Panc1 (cell line): ENCODE measurements around the gene MEIS1. TPM values are rescaled to one million over a fixed set of nuclear protein-coding genes. Genes with fewer than 3 reads are reported as not detected.

Experiments
- ATAC-seq: fragments of 200-7000 bp; cut with Tn5 transposase; 2 replicates; pipeline ENCODE4 v1.9.1; 2020; ENCODE audit warnings: mild to moderate bottlenecking, moderate library complexity
- BruUV-seq: library from RNA; stranded (reverse); fragments of 400-500 nt; replicated peaks from 2 replicates; lab custom pipeline; 2021; lab: Mats Ljungman, UMichigan
- CTCF ChIA-PET: fragments of 300-600 bp; sonication (Branson Sonifier 250); formaldehyde crosslinking; loops from one replicate; lab custom pipeline; 2022; ENCODE audit warnings: antibody characterized with exemption; lab: Charles Lee
- POLR2A ChIA-PET: fragments of 300-600 bp; sonication (Branson Sonifier 250); formaldehyde crosslinking; loops from one replicate; lab custom pipeline; 2022; ENCODE audit warnings: antibody characterized with exemption; lab: Charles Lee
- DNase-seq: peaks from one replicate; pipeline ENCODE4 v3.0.0-alpha.2; 2010; ENCODE audit warnings: low read depth, low spot score
- H3K27ac ChIP-seq: 2 replicates; pipeline ENCODE4 v1.5.1; 2011; ENCODE audit warnings: mild to moderate bottlenecking, low read length, inconsistent platforms
- H3K27me3 ChIP-seq: fragments of 200-500 bp; sonication (Bioruptor generic); 2 replicates; pipeline ENCODE4 v1.6.0; 2014; ENCODE audit warnings: low read length, inconsistent platforms; ENCODE audit not compliant: control insufficient read depth, insufficient read depth
- H3K36me3 ChIP-seq: fragments of 200-500 bp; sonication (Bioruptor generic); 2 replicates; pipeline ENCODE4 v1.5.1; 2014; ENCODE audit warnings: inconsistent platforms, mild to moderate bottlenecking, low read length, moderate library complexity; ENCODE audit not compliant: control insufficient read depth, insufficient read depth
- H3K4me1 ChIP-seq: 2 replicates; pipeline ENCODE4 v1.5.1; 2011; ENCODE audit warnings: inconsistent platforms, mild to moderate bottlenecking, low read length, moderate library complexity; ENCODE audit not compliant: control insufficient read depth, insufficient read depth
- H3K4me3 ChIP-seq, 2 experiments: 2 replicates each; pipeline ENCODE4 v1.5.1; 2011 to 2012; ENCODE audit warnings: low read depth in 2 of 2, low read length in 2 of 2, mild to moderate bottlenecking in 2 of 2, inconsistent platforms in 1 of 2, moderate library complexity in 1 of 2
- H3K9me3 ChIP-seq: fragments of 200-500 bp; sonication (Bioruptor generic); 2 replicates; pipeline ENCODE4 v1.5.1; 2014; ENCODE audit warnings: low read depth, mild to moderate bottlenecking, inconsistent platforms, low read length, moderate library complexity; ENCODE audit not compliant: control insufficient read depth, insufficient read depth
- POLR2AphosphoS5 ChIP-seq: IDR thresholded peaks from 2 replicates; pipeline ENCODE4 v1.6.1; 2012; ENCODE audit warnings: mild to moderate bottlenecking, low read depth, low read length, moderate library complexity
- REST ChIP-seq, 2 experiments: IDR thresholded peaks; 2 replicates each; pipeline ENCODE4 v1.6.1; 2011 to 2012; ENCODE audit warnings: low read depth in 2 of 2, control low read depth in 1 of 2, low read length in 1 of 2, mild to moderate bottlenecking in 1 of 2, moderate library complexity in 1 of 2; ENCODE audit not compliant: insufficient read depth in 1 of 2
- SIN3A ChIP-seq: IDR thresholded peaks from 2 replicates; pipeline ENCODE4 v1.6.1; 2012; ENCODE audit warnings: low read depth, mild to moderate bottlenecking, low read length, moderate library complexity, borderline replicate concordance; ENCODE audit not compliant: insufficient read depth
- TCF7L2 ChIP-seq: IDR thresholded peaks from 2 replicates; pipeline ENCODE4 v1.6.1; 2011; ENCODE audit warnings: mild to moderate bottlenecking, low read depth, low read length, inconsistent platforms
- in situ Hi-C: cut with HindIII; loops from 2 replicates; pipeline ENCODE4 v1.10.0; 2016; ENCODE audit warnings: low sequenced_read_pairs, low pct_unique_long_range_greater_than_20kb
- intact Hi-C: fragments of 100-400 bp; cut with micrococcal nuclease; formaldehyde crosslinking; loops from one replicate; pipeline ENCODE4 v1.10.0; 2022; ENCODE audit not compliant: unreplicated experiment
- total RNA-seq: library from RNA; stranded (reverse); gene quantifications from one replicate; pipeline ENCODE4 v1.2.1, GENCODE V29; 2021; ENCODE audit not compliant: unreplicated experiment
- TF ChIP-seq, protein P1 (sequence below): fragments of 450-650 bp; IDR thresholded peaks from 2 replicates; pipeline ENCODE4 v1.5.1; 2017; ENCODE audit warnings: mild to moderate bottlenecking

Gene MEIS1
- total RNA-seq, 1 experiment from 2014 or later = 2.0 TPM

GRCh38 chr2:66512626-66513025 lies 77.7 kb downstream of the MEIS1 start:
- H3K36me3 ChIP-seq = no peaks in the 10 kb centered on the region
- H3K4me3 ChIP-seq = no peak overlapping the region
- in situ Hi-C loops = no loop called here
- ATAC-seq = no peak
- H3K4me1 ChIP-seq = no peaks in the 10 kb centered on the region
- ChIA-PET CTCF (no interaction called here), POLR2A (no interaction called here)
- DNase-seq = no peak
- no peak overlapping the region for H3K27ac ChIP-seq
- H3K9me3 ChIP-seq = no peaks in the 10 kb centered on the region
- TF ChIP-seq, protein P1, sequence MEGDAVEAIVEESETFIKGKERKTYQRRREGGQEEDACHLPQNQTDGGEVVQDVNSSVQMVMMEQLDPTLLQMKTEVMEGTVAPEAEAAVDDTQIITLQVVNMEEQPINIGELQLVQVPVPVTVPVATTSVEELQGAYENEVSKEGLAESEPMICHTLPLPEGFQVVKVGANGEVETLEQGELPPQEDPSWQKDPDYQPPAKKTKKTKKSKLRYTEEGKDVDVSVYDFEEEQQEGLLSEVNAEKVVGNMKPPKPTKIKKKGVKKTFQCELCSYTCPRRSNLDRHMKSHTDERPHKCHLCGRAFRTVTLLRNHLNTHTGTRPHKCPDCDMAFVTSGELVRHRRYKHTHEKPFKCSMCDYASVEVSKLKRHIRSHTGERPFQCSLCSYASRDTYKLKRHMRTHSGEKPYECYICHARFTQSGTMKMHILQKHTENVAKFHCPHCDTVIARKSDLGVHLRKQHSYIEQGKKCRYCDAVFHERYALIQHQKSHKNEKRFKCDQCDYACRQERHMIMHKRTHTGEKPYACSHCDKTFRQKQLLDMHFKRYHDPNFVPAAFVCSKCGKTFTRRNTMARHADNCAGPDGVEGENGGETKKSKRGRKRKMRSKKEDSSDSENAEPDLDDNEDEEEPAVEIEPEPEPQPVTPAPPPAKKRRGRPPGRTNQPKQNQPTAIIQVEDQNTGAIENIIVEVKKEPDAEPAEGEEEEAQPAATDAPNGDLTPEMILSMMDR = no peak
- TF ChIP-seq POLR2AphosphoS5 = no peak
- TF ChIP-seq REST (IDR thresholded peaks at IDR 0.05; ENCODE audit: insufficient read depth in 1 of 2, low read depth in 2 of 2, low read length in 1 of 2) = no peak
- TF ChIP-seq SIN3A = no peak
- no peak for TF ChIP-seq TCF7L2
- no TSS peak for BruUV-seq
- intact Hi-C loops = no loop called here
- no peaks in the 10 kb centered on the region for H3K27me3 ChIP-seq

DNA sequence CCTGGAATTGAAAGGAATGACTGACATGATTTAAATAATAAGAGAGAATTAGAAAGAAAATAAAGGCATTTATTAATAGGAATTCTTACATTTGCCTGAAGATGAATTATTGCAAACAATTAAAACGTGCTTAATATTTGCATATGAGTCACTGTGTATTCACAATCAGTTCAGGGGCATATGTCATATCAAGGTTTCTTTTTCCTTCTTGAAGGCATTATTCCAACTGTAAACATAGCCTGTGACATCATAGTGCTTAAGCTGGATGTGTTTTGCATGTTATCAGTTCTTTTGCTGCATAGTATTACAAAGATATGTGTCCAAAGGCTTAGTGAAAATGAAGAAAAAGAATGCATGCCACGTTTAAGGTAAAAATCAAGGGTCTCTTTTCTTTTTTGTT lies 80.8 kb downstream of the MEIS1 start:
- H3K4me1 ChIP-seq = no peaks in the 10 kb centered on the region
- H3K36me3 ChIP-seq = no peaks in the 10 kb centered on the region
- in situ Hi-C loops (no loop called here), intact Hi-C loops (no loop called here)
- H3K27me3 ChIP-seq = no peaks in the 10 kb centered on the region
- DNase-seq (no peak), ATAC-seq (no peak)
- no peak for TF ChIP-seq REST (IDR thresholded peaks at IDR 0.05; ENCODE audit: insufficient read depth in 1 of 2, low read depth in 2 of 2, low read length in 1 of 2)
- no peak for TF ChIP-seq SIN3A
- TF ChIP-seq, protein P1 = no peak
- no peak for TF ChIP-seq TCF7L2
- no peak for TF ChIP-seq POLR2AphosphoS5
- H3K9me3 ChIP-seq = no peaks in the 10 kb centered on the region
- H3K27ac ChIP-seq = no peak overlapping the region
- CTCF ChIA-PET = no interaction called here
- no peak overlapping the region for H3K4me3 ChIP-seq
- POLR2A ChIA-PET = no interaction called here
- no TSS peak for BruUV-seq
